Sigmoid colon (tissue), 4 donors: Measurements from ENCODE around the gene DBNDD1.

Source experiments
- POLR2AphosphoS5 ChIP-seq, 4 donors: sonication (generic); formaldehyde crosslinking; IDR thresholded peaks; one replicate each; pipeline ENCODE4 v1.6.1; 2017; ENCODE audit warnings: antibody characterized with exemption in 4 of 4
- TF ChIP-seq, protein P1 (sequence below), 4 experiments: fragments of 450-650 bp in 3 of 4; fragments of 200-600 bp in 1 of 4; IDR thresholded peaks; one replicate each; pipeline ENCODE4 v1.5.1; 2016 to 2019; ENCODE audit warnings: antibody characterized with exemption in 4 of 4, mild to moderate bottlenecking in 3 of 4, moderate library complexity in 2 of 4

DNA sequence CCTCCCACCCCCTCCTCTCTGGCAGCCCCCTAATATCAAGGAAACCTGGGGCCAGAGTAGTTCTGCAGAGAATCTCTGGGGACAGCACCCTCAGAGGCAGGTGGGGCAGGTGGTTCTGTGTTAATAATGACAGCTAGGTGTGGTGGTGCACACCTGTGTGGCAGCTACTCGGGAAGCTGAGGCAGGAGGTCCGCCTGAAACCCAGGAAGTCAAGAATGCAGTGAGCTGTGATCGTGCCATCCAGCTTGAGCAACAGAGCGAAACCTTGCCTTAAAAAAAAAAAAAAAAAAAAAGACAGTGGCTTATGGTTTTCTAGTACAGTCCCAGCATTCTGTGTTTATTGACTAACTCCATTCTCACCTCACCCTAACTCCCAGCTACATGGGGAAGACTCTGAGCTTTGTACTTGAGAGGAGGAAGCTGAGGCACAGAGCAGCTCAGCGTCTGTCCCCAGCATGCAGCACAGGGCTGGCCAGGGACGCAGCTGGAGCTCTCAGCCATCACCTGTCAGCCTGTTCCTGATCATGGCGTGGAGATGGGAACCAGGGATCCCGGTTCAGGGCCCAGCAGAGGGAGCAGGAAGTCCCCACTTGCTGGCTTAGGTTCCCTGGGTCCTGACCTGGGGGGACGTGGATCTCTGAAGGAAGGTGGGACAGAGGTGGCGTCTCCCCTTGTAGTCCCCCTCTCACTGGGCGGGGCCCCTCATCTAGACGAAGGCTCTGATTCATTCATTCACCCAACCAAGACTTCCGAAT, 6.1 kb downstream of the DBNDD1 start:
- TF ChIP-seq, protein P1, sequence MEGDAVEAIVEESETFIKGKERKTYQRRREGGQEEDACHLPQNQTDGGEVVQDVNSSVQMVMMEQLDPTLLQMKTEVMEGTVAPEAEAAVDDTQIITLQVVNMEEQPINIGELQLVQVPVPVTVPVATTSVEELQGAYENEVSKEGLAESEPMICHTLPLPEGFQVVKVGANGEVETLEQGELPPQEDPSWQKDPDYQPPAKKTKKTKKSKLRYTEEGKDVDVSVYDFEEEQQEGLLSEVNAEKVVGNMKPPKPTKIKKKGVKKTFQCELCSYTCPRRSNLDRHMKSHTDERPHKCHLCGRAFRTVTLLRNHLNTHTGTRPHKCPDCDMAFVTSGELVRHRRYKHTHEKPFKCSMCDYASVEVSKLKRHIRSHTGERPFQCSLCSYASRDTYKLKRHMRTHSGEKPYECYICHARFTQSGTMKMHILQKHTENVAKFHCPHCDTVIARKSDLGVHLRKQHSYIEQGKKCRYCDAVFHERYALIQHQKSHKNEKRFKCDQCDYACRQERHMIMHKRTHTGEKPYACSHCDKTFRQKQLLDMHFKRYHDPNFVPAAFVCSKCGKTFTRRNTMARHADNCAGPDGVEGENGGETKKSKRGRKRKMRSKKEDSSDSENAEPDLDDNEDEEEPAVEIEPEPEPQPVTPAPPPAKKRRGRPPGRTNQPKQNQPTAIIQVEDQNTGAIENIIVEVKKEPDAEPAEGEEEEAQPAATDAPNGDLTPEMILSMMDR (IDR thresholded peaks at IDR 0.05): no peak
- TF ChIP-seq POLR2AphosphoS5 (IDR thresholded peaks at IDR 0.05): no peak
